ENCODE results near the gene MAN2A1.

The MAN2A1 gene

DNA sequence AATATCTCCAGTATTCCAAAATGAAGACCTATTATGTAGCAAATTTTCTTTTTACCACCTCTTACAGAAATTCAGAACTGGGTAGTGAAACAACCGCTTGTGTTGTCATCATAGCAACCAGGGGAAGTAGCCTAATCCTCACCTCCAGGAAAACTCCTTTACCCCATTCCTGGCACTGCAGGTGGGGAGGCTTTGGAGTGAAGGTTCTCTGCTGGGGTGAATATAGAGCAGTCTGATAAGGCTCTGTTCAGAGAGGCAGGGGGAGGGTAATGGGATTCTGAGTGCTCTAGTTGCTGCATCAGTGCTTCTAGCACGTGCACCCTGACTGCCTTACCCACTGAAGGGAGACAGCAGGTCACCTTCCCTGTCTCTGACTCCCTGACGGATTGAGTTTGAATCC lies 116.2 kb downstream of the MAN2A1 start:
- TF ChIP-seq, protein P1, sequence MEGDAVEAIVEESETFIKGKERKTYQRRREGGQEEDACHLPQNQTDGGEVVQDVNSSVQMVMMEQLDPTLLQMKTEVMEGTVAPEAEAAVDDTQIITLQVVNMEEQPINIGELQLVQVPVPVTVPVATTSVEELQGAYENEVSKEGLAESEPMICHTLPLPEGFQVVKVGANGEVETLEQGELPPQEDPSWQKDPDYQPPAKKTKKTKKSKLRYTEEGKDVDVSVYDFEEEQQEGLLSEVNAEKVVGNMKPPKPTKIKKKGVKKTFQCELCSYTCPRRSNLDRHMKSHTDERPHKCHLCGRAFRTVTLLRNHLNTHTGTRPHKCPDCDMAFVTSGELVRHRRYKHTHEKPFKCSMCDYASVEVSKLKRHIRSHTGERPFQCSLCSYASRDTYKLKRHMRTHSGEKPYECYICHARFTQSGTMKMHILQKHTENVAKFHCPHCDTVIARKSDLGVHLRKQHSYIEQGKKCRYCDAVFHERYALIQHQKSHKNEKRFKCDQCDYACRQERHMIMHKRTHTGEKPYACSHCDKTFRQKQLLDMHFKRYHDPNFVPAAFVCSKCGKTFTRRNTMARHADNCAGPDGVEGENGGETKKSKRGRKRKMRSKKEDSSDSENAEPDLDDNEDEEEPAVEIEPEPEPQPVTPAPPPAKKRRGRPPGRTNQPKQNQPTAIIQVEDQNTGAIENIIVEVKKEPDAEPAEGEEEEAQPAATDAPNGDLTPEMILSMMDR (IDR thresholded peaks at IDR 0.05; ENCODE audit: low read length) = no peak
- no peak for TF ChIP-seq EZH2 (IDR thresholded peaks at IDR 0.05; ENCODE audit: borderline replicate concordance, low read length)
- Histone ChIP-seq H3F3A (ENCODE audit: insufficient read depth, low read length) (no peaks in the 10 kb centered on the region), H3K27ac (ENCODE audit: low read depth, low read length, poor library complexity, severe bottlenecking) (peak overlapping the region; percentile 15), H3K79me2 (ENCODE audit: insufficient read depth, low read length) (no peaks in the 10 kb centered on the region), H3K9ac (ENCODE audit: low read length) (no peak overlapping the region), H3K9me3 (ENCODE audit: low read length) (no peaks in the 10 kb centered on the region), H3K4me3 (ENCODE audit: low read depth, low read length, poor library complexity, severe bottlenecking) (no peak overlapping the region), H3K9me2 (ENCODE audit: low read depth, low read length) (no peaks in the 10 kb centered on the region), H4K20me1 (ENCODE audit: insufficient read depth, low read length) (no peaks in the 10 kb centered on the region), H3K4me1 (ENCODE audit: insufficient read depth, low read length, severe bottlenecking) (peaks cover 32% of the 10 kb centered on the region), H3K27me3 (ENCODE audit: insufficient read depth, low read length) (no peaks in the 10 kb centered on the region), H3K36me3 (ENCODE audit: insufficient read depth, low read length) (peaks cover 21% of the 10 kb centered on the region), H3K4me2 (ENCODE audit: low read length) (no peak overlapping the region), H2AFZ (ENCODE audit: low read length) (no peak overlapping the region)

DNA sequence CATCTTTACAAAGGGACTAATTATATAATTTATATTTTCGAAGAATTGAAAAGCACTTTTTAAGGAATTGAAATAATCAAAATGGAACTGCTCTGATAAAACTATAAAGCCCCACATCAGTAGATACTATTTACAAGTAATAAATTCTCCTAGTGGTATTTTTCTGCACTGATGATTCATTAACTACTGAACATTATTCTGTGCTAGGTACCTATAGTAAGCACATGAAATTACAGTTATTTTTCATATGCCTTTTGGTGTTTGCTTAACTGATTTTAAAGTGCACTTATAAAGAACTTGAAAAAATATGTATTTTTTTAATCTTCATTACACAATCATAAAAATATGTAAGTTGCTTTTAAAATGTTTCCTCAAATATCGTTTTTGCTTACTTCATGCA lies 123.0 kb downstream of the MAN2A1 start:
- Histone ChIP-seq H3K4me2 (ENCODE audit: low read length) (no peak overlapping the region), H3K27ac (ENCODE audit: low read depth, low read length, poor library complexity, severe bottlenecking) (no peak overlapping the region), H3K79me2 (ENCODE audit: insufficient read depth, low read length) (no peaks in the 10 kb centered on the region), H3K4me1 (ENCODE audit: insufficient read depth, low read length, severe bottlenecking) (no peaks in the 10 kb centered on the region), H3K4me3 (ENCODE audit: low read depth, low read length, poor library complexity, severe bottlenecking) (no peak overlapping the region), H3K9me3 (ENCODE audit: low read length) (no peaks in the 10 kb centered on the region), H3K9me2 (ENCODE audit: low read depth, low read length) (no peaks in the 10 kb centered on the region), H3K9ac (ENCODE audit: low read length) (no peak overlapping the region), H3F3A (ENCODE audit: insufficient read depth, low read length) (no peaks in the 10 kb centered on the region), H2AFZ (ENCODE audit: low read length) (no peak overlapping the region), H3K27me3 (ENCODE audit: insufficient read depth, low read length) (no peaks in the 10 kb centered on the region), H4K20me1 (ENCODE audit: insufficient read depth, low read length) (no peaks in the 10 kb centered on the region), H3K36me3 (ENCODE audit: insufficient read depth, low read length) (peaks cover 45% of the 10 kb centered on the region)
- TF ChIP-seq, protein P1 (IDR thresholded peaks at IDR 0.05; ENCODE audit: low read length) = no peak
- no peak for TF ChIP-seq EZH2 (IDR thresholded peaks at IDR 0.05; ENCODE audit: borderline replicate concordance, low read length)

GRCh38 chr5:109816732-109817131 lies 127.0 kb downstream of the MAN2A1 start:
- Histone ChIP-seq H3K9me3 (ENCODE audit: low read length) (no peaks in the 10 kb centered on the region), H3K9me2 (ENCODE audit: low read depth, low read length) (no peaks in the 10 kb centered on the region), H2AFZ (ENCODE audit: low read length) (no peak overlapping the region), H3K4me3 (ENCODE audit: low read depth, low read length, poor library complexity, severe bottlenecking) (no peak overlapping the region), H3K9ac (ENCODE audit: low read length) (no peak overlapping the region), H4K20me1 (ENCODE audit: insufficient read depth, low read length) (no peaks in the 10 kb centered on the region), H3F3A (ENCODE audit: insufficient read depth, low read length) (no peaks in the 10 kb centered on the region), H3K4me2 (ENCODE audit: low read length) (no peak overlapping the region), H3K79me2 (ENCODE audit: insufficient read depth, low read length) (no peaks in the 10 kb centered on the region), H3K36me3 (ENCODE audit: insufficient read depth, low read length) (peaks cover 49% of the 10 kb centered on the region), H3K27ac (ENCODE audit: low read depth, low read length, poor library complexity, severe bottlenecking) (no peak overlapping the region), H3K27me3 (ENCODE audit: insufficient read depth, low read length) (no peaks in the 10 kb centered on the region), H3K4me1 (ENCODE audit: insufficient read depth, low read length, severe bottlenecking) (no peaks in the 10 kb centered on the region)
- TF ChIP-seq, protein P1 (IDR thresholded peaks at IDR 0.05; ENCODE audit: low read length) = no peak
- TF ChIP-seq EZH2 (IDR thresholded peaks at IDR 0.05; ENCODE audit: borderline replicate concordance, low read length) = no peak
